NCI-H748 (cell line): ENCODE results near the gene SLC10A3.
A peak's percentile ranks its signal among the peaks of the same experiment; 100 is the strongest.

Experiments used
- DNase-seq: peaks from one replicate; lab custom pipeline; 2025; ENCODE audit not compliant: unreplicated experiment; lab: John Stamatoyannopoulos, UW

SLC10A3 gene

DNA sequence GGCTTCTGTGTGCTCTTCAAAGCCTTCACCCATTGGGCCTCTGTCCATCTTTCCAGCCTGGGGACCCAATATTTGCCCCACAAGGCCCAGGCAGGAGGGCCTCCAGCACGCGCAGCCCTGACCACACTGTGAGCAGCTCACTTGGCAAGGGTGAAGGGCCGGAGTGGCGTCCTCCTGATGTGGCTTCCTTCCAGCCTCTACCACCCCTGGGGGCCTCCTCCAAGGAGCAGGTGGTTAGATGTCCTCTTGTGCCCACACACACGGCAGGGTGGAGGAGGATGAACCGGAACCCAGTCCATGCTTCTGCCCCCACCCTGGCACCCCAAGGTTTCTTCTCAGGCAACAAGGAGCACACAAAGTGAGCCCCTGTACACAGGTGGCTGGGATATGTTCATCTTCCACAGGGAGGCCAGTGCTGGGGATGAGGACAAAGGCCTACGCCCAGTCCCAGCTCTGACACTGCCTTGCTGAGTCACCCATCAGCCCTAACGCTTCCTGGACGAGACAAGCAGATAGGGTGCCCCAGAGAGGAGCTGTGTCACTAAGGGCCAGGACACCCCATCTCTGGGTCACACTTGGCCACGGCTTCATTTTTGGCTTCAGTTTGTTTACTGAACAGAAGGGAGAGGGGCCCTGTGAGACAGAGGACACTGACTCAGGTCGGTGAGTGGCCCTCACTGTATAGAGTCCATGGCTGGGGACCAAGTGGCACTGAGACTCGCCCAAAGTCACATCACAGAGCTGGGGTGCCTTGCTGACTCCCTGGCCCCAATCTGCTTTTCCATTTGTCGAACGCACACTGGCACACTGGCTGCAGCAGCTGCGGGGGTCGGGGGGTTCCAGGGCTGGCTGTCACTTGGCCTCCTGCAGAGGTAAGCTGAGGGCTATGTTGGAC lies 5.9 kb downstream of the SLC10A3 start:
- no peak for DNase-seq

DNA sequence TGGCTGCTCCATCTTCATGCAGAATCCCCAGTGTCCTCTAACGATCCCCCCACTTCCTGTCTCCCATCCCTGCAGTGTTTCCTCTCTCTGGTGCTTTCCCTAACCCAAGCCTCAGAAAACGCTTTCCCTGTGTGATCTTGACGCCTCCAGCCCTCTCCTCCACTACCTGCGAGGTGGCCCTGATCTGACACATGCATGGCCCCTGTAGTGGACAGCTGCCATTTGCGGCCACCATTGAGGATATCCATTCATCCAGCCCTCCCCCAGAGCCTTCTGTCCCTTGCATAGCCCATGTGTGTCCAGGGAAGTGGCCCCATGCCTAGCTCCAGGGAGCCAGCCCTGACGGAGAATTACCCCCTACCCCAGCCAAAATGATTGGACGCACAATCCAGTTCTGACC lies 7.1 kb downstream of the SLC10A3 start:
- no peak for DNase-seq

DNA sequence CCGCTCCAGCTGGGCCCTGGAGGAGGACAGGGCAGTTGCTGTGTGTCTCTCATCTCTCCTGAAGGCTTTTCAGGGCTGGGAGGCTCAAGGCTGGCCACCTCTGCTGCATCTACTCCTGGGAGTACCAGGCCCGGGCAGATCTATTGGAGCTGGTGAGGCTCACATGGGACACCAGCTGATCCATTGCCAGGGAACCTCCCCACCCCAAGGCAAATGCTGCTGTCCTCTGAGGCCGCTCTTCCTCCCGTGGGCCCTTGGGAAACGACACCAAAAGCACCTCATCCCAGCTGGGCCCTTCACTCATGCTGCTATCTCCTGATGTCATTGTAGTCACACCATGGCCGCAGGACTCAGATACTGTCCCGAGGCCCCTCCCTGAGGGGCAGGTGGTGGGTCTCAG lies 7.6 kb downstream of the SLC10A3 start:
- no peak for DNase-seq

DNA sequence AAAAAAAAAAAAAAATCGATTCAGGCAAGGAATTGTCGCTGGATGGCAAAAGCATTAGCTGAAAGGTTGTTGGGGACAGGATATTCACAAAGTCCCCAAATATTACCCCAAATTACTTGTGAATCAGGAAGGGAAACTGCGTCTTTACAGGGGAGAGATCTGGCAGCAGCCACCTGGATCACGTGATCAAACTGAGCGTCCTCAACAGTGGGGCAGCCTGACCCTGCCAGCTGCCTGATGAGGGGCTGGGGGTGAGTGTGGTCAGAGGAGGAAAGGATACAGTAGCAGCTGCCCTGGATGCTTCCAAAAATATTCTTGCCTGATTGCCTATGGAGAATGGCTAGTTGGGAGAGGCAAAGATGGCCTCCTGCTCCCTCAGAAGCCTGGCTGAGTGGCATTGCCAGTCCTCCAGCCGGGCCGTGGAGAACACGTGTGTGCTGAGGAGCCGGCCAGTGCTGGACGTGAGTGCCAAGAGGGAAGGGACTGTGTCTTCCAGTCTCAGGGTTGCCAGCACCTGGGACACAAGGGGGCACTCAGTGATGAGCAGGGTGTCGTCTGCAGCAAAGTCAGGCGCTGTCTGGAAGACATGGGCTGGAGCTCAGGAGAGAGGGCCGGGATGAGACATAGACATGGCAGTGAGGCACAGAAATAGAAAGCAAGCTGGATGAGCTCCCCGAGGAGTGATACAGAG lies 8.4 kb downstream of the SLC10A3 start:
- no peak for DNase-seq

GRCh38 chrX:154481195-154481594 lies 9.2 kb downstream of the SLC10A3 start:
- DNase-seq: no peak

DNA sequence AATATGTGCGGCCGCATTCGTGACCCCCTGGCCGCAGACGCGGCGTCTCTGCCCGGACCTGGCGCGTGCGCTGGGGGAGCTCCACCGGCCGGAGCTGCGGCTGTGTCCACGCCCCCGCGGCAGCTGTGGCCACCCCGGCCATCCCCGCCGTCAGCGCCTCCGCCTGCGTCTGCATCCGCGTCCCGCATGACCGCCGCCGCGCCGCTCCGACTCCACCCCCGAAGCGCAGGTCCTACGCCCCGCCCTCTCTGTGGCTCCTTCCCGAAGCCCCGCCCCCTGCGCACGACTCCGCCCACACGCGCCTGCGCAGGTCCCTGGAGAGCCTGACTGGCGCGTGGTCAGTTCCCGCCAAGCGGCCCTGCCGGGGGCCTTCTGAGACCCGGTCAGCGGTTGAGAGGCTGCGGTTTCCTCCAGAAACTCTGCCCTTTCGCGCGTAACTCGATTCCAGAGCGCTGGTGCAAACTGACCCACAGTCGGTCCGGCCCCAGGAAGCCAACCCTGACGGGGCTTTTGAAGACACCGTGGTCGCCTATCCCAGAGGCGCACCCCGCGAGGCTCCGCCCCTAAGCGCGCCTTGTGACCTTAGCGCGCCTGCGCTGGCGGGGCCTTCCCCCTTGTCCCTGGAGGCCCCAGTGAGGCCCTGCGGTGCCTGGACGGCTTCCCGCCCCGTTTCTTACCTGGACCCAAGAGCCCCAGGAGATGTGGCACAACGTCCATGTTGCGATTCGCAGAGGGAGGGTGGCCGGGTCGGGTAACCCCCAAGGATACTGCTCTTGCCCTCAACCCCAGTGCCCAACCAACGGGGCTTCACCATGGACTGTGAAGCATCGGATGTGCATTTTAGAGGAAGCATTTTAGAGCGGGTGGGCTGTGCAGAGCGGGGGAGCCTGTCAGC lies 11.5 kb downstream of the SLC10A3 start, which contains the start of gene LAGE3:
Gene LAGE3, minus strand, starts transcription at position 554 of the 895 bp plus-strand sequence. Its CDS starts 366 bp downstream, at position 188.
- DNase-seq: peak; percentile 94

DNA sequence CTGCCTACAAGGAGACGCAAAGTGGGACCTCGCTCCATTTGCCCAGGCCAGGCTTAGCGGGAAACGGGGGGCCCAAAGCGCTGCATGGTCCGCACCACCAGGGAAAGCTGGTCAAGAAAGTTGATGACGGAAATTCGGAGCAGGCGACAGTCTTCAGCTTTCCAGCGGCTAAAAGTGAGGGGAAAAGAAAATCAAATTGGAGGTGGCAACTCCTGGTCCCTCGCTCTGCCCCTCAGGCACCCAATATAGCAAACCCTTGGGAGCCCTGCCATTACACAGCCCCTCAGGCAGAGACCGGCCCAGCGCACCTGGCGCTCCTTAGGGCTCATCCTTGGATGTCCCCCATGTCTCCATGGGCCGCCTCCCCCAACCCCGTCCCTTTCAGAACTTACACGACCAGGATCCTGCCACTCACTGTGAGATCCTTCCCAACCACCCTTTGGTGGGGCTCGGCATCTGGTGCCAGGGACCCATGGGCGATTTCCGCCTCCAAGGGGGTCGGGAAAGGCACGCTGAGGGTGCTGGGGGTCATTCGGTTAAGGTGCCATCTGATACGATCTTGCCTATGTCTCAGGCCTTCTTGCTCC lies 12.4 kb downstream of the SLC10A3 start:
- DNase-seq: peak; percentile 29

DNA sequence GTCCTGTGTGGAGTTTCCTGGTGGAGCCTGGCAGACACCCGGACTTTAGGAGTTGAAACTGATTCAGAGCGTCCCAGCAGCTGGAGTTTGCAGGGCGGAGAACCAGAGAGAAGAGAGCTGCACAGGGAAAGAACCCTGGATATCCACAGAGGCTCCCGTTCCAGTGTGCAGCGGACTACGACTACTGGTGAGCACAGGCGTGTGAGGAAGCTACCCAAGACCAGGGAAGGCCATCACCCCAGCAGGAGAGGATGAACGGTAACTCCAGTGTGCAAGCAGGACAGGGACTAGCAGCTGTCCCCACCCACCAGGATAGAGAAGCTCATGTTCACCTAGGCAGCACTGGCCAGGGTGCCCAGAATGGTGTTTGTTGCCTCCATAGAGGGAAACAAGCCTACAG lies 13.6 kb downstream of the SLC10A3 start:
- no peak for DNase-seq

GRCh38 chrX:154473683-154474082 lies 16.7 kb downstream of the SLC10A3 start:
- DNase-seq: no peak

GRCh38 chrX:154472685-154473632 lies 17.5 kb downstream of the SLC10A3 start:
- DNase-seq: no peak

GRCh38 chrX:154471839-154472684 lies 18.4 kb downstream of the SLC10A3 start:
- DNase-seq: no peak

- DNase-seq: no peak
These were observed 19.4 kb downstream of the SLC10A3 start for GRCh38 chrX:154470914-154471568.

GRCh38 chrX:154470434-154470833 lies 20.0 kb downstream of the SLC10A3 start:
- no peak for DNase-seq

- DNase-seq: no peak
These were observed 20.5 kb downstream of the SLC10A3 start for GRCh38 chrX:154469880-154470279.

GRCh38 chrX:154469114-154469513 lies 21.3 kb downstream of the SLC10A3 start:
- DNase-seq: no peak

DNA sequence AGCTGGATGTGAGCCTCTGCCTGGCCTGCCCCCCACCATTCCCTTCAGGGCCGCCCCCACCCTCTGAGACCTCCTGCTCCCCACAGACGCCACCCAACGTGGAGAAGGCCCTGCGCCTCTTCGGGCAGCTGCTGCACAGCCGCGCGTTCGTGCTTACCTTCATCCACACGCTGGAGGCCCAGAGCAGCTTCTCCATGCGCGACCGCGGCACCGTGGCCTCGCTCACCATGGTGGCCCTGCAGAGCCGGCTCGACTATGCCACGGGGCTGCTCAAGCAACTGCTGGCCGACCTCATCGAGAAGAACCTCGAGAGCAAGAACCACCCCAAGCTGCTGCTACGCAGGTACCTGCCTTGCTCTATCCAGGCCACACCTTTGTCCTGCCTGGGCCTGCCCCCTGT lies 22.2 kb downstream of the SLC10A3 start:
- no peak for DNase-seq

- no peak for DNase-seq
These were observed 22.9 kb downstream of the SLC10A3 start for GRCh38 chrX:154467556-154467955.

DNA sequence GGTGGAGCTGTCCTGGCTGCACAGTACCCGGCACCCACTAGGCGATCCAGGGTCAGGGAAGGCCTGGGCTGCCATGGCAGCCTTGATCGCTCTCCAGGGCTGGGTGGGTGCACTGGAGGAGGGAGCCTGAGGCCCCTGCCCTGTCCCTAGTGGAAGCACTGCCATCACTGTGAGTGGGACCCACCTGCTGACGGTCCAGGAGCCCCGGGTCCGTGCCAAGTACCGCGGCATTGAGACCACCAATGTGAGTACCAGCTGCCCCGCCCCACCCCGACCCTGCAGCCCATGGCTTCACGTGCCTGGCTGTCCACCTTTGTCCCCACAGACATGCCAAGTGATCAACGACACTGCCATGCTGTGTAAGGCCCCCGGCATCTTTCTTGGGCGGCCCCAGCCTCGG lies 23.5 kb downstream of the SLC10A3 start:
- DNase-seq: no peak
